ENCODE data around the gene KIAA0825. TPM values are rescaled to one million over a fixed set of nuclear protein-coding genes. Genes with fewer than 3 reads are reported as not detected.

Gene KIAA0825
- polyA plus RNA-seq, 1 of the 3 experiments (the other 2 are of a cell fraction) = 0.61 TPM

GRCh38 chr5:94467346-94467953, 151.0 kb downstream of the KIAA0825 start:
- WGBS (ENCODE audit: low lambda C conversion rate) = 91% methylated on average over 3 of the region's 3 CpGs
- no peak for DNase-seq
- H3K9me2 ChIP-seq = no peaks in the 10 kb centered on the region
- ChIA-PET POLR2A (no interaction called here), CTCF (interaction anchor here (0.8 to 2.5 kb wide), 4 partner anchors 12 to 666 kb away, joined by 3 to 8 read pairs (median 4); no protein-coding TSS in a partner anchor)
- no peak overlapping the region for H2AFZ ChIP-seq (ENCODE audit: low read depth)
- H3K27me3 ChIP-seq (ENCODE audit: insufficient read depth) = no peaks in the 10 kb centered on the region
- H3K9me3 ChIP-seq = no peaks in the 10 kb centered on the region
- no peaks in the 10 kb centered on the region for H3K36me3 ChIP-seq (replicated peaks in 1 of 2; ENCODE audit: control insufficient read depth in 1 of 2, insufficient read depth in 2 of 2, low read length in 1 of 2)
- TF ChIP-seq GATA2 (CRISPR knock-in tag; IDR thresholded peaks at IDR 0.05) (peak; percentile 70), EP300 (IDR thresholded peaks at IDR 0.05; ENCODE audit: borderline replicate concordance in 1 of 2, low read depth in 1 of 2, low read length in 1 of 2) (peak in 1 of 2 experiments; percentile 47; a peak in 2 of 4 replicates), REST (IDR thresholded peaks at IDR 0.05; ENCODE audit: low read depth, low read length) (no peak)
- H4K20me1 ChIP-seq (ENCODE audit: insufficient read depth) = no peaks in the 10 kb centered on the region
- no peak overlapping the region for H3K4me2 ChIP-seq
- H3K4me3 ChIP-seq (ENCODE audit: low read depth in 2 of 2, low read length in 1 of 2) = no peak overlapping the region
- H3K4me1 ChIP-seq (ENCODE audit: control insufficient read depth in 1 of 2, insufficient read depth in 2 of 2, low read depth in 1 of 2, low read length in 1 of 2) = peaks cover 0 to 37% of the 10 kb centered on the region in 2 experiments; a peak in 3 of 4 replicates
- H3K9ac ChIP-seq = no peak overlapping the region
- no peaks in the 10 kb centered on the region for H3F3A ChIP-seq (replicated peaks; ENCODE audit: insufficient read depth)
- no peaks in the 10 kb centered on the region for H3K79me2 ChIP-seq (ENCODE audit: insufficient read depth)
- H3K27ac ChIP-seq (ENCODE audit: low read depth in 2 of 2, low read length in 1 of 2) = peak overlapping the region in 1 of 2 experiments; percentile 97; a peak in 2 of 4 replicates

- Histone ChIP-seq H2AFZ (ENCODE audit: low read depth) (0 out of 2 replicates have a peak overlapping the region, but pooled peaks have one; percentile 21), H3K27me3 (ENCODE audit: insufficient read depth) (no peaks in the 10 kb centered on the region), H3K4me1 (ENCODE audit: control insufficient read depth in 1 of 2, insufficient read depth in 2 of 2, low read depth in 1 of 2, low read length in 1 of 2) (peaks cover 0 to 7% of the 10 kb centered on the region in 2 experiments; a peak in 3 of 4 replicates), H3K27ac (ENCODE audit: low read depth in 2 of 2, low read length in 1 of 2) (peak overlapping the region; percentile 47 to 77), H3F3A (replicated peaks; ENCODE audit: insufficient read depth) (no peaks in the 10 kb centered on the region), H3K79me2 (ENCODE audit: insufficient read depth) (no peaks in the 10 kb centered on the region), H3K9me3 (no peaks in the 10 kb centered on the region), H4K20me1 (ENCODE audit: insufficient read depth) (no peaks in the 10 kb centered on the region), H3K36me3 (replicated peaks in 1 of 2; ENCODE audit: control insufficient read depth in 1 of 2, insufficient read depth in 2 of 2, low read length in 1 of 2) (peaks cover 0 to 5% of the 10 kb centered on the region in 2 experiments), H3K9me2 (peaks cover 6% of the 10 kb centered on the region), H3K4me3 (ENCODE audit: low read depth in 2 of 2, low read length in 1 of 2) (no peak overlapping the region), H3K4me2 (peak overlapping the region; percentile 57; the same call in 1 of the 2 replicates), H3K9ac (no peak overlapping the region)
- 11% methylated on average over 2 of the region's 2 CpGs for WGBS (ENCODE audit: low lambda C conversion rate)
- ChIA-PET POLR2A (no interaction called here), CTCF (no interaction called here)
- no peak for DNase-seq
- TF ChIP-seq FOXM1 (IDR thresholded peaks at IDR 0.05; ENCODE audit: low read depth) (peak; percentile 64; the same call in 1 of the 2 replicates), USF1 (IDR thresholded peaks at IDR 0.05; ENCODE audit: borderline replicate concordance, low read depth) (no peak), FOSL2 (IDR thresholded peaks at IDR 0.05; ENCODE audit: borderline replicate concordance, low read depth) (peak; percentile 43; the same call in 1 of the 2 replicates), POLR2AphosphoS5 (IDR thresholded peaks at IDR 0.05; ENCODE audit: low read depth, low read length) (peak; percentile 57; the same call in 1 of the 2 replicates), EP300 (IDR thresholded peaks at IDR 0.05; ENCODE audit: borderline replicate concordance in 1 of 2, low read depth in 1 of 2, low read length in 1 of 2) (peak; percentile 72 to 90), SMC3 (IDR thresholded peaks at IDR 0.05; ENCODE audit: low read depth, low read length) (no peak), PBX3 (IDR thresholded peaks at IDR 0.05) (peak; percentile 78), SIN3A (IDR thresholded peaks at IDR 0.05; ENCODE audit: borderline replicate concordance, low read depth, low read length) (no peak), TEAD4 (IDR thresholded peaks at IDR 0.05; ENCODE audit: borderline replicate concordance, insufficient read depth) (peak; percentile 70; the same call in 1 of the 2 replicates), EZH2phosphoT487 (IDR thresholded peaks at IDR 0.05; ENCODE audit: borderline replicate concordance, low read depth) (no peak), JUND (IDR thresholded peaks at IDR 0.05) (peak; percentile 60), MXI1 (IDR thresholded peaks at IDR 0.05; ENCODE audit: low read depth, low read length) (no peak), CHD2 (IDR thresholded peaks at IDR 0.05; ENCODE audit: low read length, partially characterized antibody) (no peak), GABPA (IDR thresholded peaks at IDR 0.05; ENCODE audit: low read depth) (no peak), CTCF (IDR thresholded peaks at IDR 0.05) (no peak), TCF12 (IDR thresholded peaks at IDR 0.05) (peak; percentile 96)
Measured at GRCh38 chr5:94463739-94464138, 154.7 kb downstream of the KIAA0825 start.
